ENCODE results near the gene SLC25A38. TPM values are rescaled to one million over a fixed set of nuclear protein-coding genes. Genes with fewer than 3 reads are reported as not detected.

Gene SLC25A38
- 26.7 TPM for total RNA-seq (2021; ENCODE audit: unreplicated experiment)
- polyA plus RNA-seq (2012): 17.0 and 23.9 TPM in 2 replicates
- Bru-seq, nascent RNA: percentile 83 among the genes with signal in this experiment
- BruChase-seq, experiment 1, labeled RNA remaining after a 6-hour chase: percentile 82 among the genes with signal in this experiment
- BruChase-seq, experiment 2, labeled RNA remaining after a 2-hour chase: percentile 88 among the genes with signal in this experiment
- long read RNA-seq, transcript SLC25A38-201 (7 exons, 2,147 nt): major isoform, 25 of 45 reads
- long read RNA-seq, partial matches to known transcripts: 4 of 45 reads
- long read RNA-seq, other reads (novel, unspliced or antisense): 16 of 45 reads

DNA sequence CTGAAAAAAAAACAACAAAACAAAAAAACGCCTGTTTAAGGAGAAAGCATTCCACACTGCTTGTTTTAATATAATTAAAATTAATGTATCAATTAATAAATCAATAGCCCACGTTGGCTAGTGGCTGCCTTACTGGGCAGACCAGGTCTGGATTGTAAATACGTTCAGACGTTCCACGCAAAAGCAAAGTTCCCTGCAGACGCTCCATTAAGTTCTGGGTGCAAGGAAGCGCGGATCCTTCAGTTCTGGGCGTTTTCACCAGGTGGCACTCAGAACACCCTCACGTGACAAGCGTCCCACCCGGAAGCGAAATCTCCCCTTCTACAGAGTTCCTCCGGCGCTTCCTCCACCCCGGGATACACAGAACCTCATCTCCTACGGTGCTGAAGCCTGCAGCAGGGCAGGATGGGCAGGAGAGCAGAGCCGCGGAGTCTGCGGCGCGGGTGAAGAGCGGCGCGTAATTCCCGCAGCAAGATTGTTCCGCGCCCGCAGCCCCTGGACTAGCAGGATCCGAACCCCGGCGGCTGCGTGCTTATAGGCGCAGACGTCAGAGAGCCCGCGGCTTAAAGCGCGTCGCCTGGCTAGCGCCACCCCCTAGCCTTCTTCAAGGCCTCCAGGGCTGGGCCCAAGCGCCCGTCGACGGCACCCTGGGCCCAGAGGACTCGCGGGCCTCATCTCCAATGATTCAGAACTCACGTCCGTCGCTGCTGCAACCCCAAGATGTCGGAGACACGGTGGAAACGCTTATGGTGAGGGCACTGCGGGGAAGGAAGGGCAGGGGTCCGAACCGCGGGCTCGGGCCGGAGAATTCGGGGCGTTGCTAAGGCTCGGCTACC, at the start of gene SLC25A38:
Gene SLC25A38, plus strand, starts transcription at position 326 of the 836 bp plus-strand sequence. Its CDS starts 355 bp downstream, at position 681.
- H2AFZ ChIP-seq (ENCODE audit: low read depth, low read length, poor library complexity, severe bottlenecking): peak within 1 kb of the TSS; percentile 81
- no peaks in the 10 kb centered on the region; a peak in 1 of 4 replicates for H3K36me3 ChIP-seq (ENCODE audit: control insufficient read depth in 1 of 2, insufficient read depth in 2 of 2, low read length in 2 of 2)
- H3K4me1 ChIP-seq (ENCODE audit: control insufficient read depth in 1 of 2, insufficient read depth in 2 of 2, low read length in 2 of 2): peaks cover 9 to 23% of the 10 kb centered on the region in 2 experiments; a peak in 3 of 4 replicates
- peak within 1 kb of the TSS; percentile 89 for H3K27ac ChIP-seq (ENCODE audit: low read depth, low read length)
- H3K4me2 ChIP-seq (ENCODE audit: low read length): peak within 1 kb of the TSS; percentile 92
- H3K27me3 ChIP-seq (ENCODE audit: insufficient read depth, low read length): no peaks in the 10 kb centered on the region
- POLR2A ChIA-PET: interaction anchor here (1.3 kb wide), 1 partner anchor 23 kb away, joined by 5 read pairs; the partner anchor contains the start of gene RPSA
- DNase-seq (ENCODE audit: low read depth, low spot score): peak; percentile 83
- RAD21 ChIA-PET (ENCODE audit: low non-redundant PET in 1 of 2, low total read pairs in 2 of 2, uncharacterized antibody in 2 of 2, unreplicated experiment in 2 of 2): no interaction called here
- peak; percentile 86 for ATAC-seq
- intact Hi-C loops (cut with micrococcal nuclease): no loop called here
- H3K4me3 ChIP-seq (replicated peaks in 1 of 2; ENCODE audit: low read depth in 1 of 2, low read length in 2 of 2): peak within 1 kb of the TSS; percentile 70 to 95
- CTCF ChIA-PET: no interaction called here
- peaks cover 46% of the 10 kb centered on the region for H3K79me2 ChIP-seq (ENCODE audit: insufficient read depth, low read length)
- BruUV-seq (replicated peaks): TSS peak; percentile 78
- H3K9ac ChIP-seq (ENCODE audit: low read length): peak within 1 kb of the TSS; percentile 97
- no peaks in the 10 kb centered on the region for H3K9me2 ChIP-seq (ENCODE audit: insufficient read depth)
- H3K9me3 ChIP-seq (ENCODE audit: control insufficient read depth in 1 of 2, insufficient read depth in 1 of 2, low read depth in 1 of 2, low read length in 2 of 2): no peaks in the 10 kb centered on the region
- peaks cover 15% of the 10 kb centered on the region; the same call in 1 of the 2 replicates for H4K20me1 ChIP-seq (ENCODE audit: insufficient read depth)
- TF ChIP-seq ELF1 (IDR thresholded peaks at IDR 0.05; ENCODE audit: borderline replicate concordance, low read depth) (peak; percentile 80; the same call in 1 of the 2 replicates), CTCF (IDR thresholded peaks at IDR 0.05 in 2 of 3, conservative IDR thresholded peaks at IDR 0.05 in 1 of 3; ENCODE audit: borderline replicate concordance in 1 of 3, insufficient read depth in 1 of 3, low read depth in 2 of 3, low read length in 2 of 3) (peak in 1 of 3 experiments; percentile 35; a peak in 1 of 6 replicates), POLR2A (IDR thresholded peaks at IDR 0.05; ENCODE audit: borderline replicate concordance, extremely low read depth, insufficient read depth, insufficient read length) (peak; percentile 30), TCF7L2 (IDR thresholded peaks at IDR 0.05; ENCODE audit: borderline replicate concordance, extremely low read depth, insufficient read depth, insufficient read length) (no peak), ATF3 (IDR thresholded peaks at IDR 0.05) (no peak), JUND (IDR thresholded peaks at IDR 0.05) (no peak), ZFX (IDR thresholded peaks at IDR 0.05) (peak; percentile 96), EZH2 (IDR thresholded peaks at IDR 0.05) (no peak), SIN3A (IDR thresholded peaks at IDR 0.05; ENCODE audit: low read depth) (peak; percentile 83), RAD21 (IDR thresholded peaks at IDR 0.05; ENCODE audit: low read depth) (no peak), ZNF274 (IDR thresholded peaks at IDR 0.05; ENCODE audit: low read depth, low read length) (no peak), ZBTB33 (IDR thresholded peaks at IDR 0.05; ENCODE audit: extremely low read depth, insufficient replicate concordance, low read length) (no peak), SP1 (IDR thresholded peaks at IDR 0.05; ENCODE audit: low read depth) (peak; percentile 32; the same call in 1 of the 2 replicates), FOSL1 (IDR thresholded peaks at IDR 0.05; ENCODE audit: low read depth) (0 out of 2 replicates have a peak, but pooled peaks have one; percentile 4), CBX3 (IDR thresholded peaks at IDR 0.05; ENCODE audit: low read depth) (no peak)
- TF ChIP-seq, protein P1, sequence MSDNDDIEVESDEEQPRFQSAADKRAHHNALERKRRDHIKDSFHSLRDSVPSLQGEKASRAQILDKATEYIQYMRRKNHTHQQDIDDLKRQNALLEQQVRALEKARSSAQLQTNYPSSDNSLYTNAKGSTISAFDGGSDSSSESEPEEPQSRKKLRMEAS (IDR thresholded peaks at IDR 0.05): peak; percentile 86

Data from HCT116 (cell line).